Measurements from ENCODE around the gene SLC15A1.

- TF ChIP-seq SUZ12 (IDR thresholded peaks at IDR 0.05; ENCODE audit: extremely low read depth, insufficient read depth, insufficient read length) (no peak), ZNF274 (IDR thresholded peaks at IDR 0.05; ENCODE audit: low read depth, low read length) (no peak), YY1 (IDR thresholded peaks at IDR 0.05; ENCODE audit: insufficient read depth, insufficient read length) (no peak)
These were observed 10.6 kb downstream of the SLC15A1 start for GRCh38 chr13:98741741-98742435.

All from NT2/D1 (cell line).